22Rv1 (cell line): ENCODE results near the gene CCSER1.
A peak's percentile ranks its signal among the peaks of the same experiment; 100 is the strongest.
"Not testable (repeated sequence)": the region's sequence is repeated elsewhere in the genome, so short reads cannot be mapped to it uniquely, and the experiment has no call there.

Experiments used
- H3K27ac ChIP-seq: fragments of 450-650 bp; 2 replicates; pipeline ENCODE4 v1.5.1; 2017
- ZFX ChIP-seq: fragments of 450-650 bp; IDR thresholded peaks from 2 replicates; pipeline ENCODE4 v1.6.1; 2017; ENCODE audit warnings: antibody characterized with exemption, borderline replicate concordance
- TF ChIP-seq, protein P1 (sequence below): fragments of 450-650 bp; IDR thresholded peaks from 2 replicates; pipeline ENCODE4 v1.5.1; 2017; ENCODE audit warnings: mild to moderate bottlenecking

The CCSER1 gene

DNA sequence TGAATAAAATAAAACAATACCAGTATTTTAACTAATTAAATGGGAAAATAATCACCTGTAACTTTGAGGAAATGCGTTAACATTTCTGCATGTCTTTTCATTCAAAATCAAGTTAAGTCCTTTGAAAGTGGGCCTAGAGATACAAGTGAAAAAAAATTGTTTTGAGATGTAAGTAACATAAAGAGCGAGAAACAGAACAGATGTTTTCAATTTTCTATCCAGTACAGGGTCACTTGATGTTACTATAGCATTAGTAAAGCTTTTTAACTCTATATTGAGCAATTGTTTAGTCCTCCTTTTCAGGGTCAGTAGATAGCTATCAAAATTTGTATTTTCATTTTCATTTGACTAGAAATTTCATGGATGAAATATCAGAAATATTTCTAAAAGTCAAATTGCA lies 761.4 kb downstream of the CCSER1 start:
- H3K27ac ChIP-seq, result no peak overlapping the region
- TF ChIP-seq, protein P1, sequence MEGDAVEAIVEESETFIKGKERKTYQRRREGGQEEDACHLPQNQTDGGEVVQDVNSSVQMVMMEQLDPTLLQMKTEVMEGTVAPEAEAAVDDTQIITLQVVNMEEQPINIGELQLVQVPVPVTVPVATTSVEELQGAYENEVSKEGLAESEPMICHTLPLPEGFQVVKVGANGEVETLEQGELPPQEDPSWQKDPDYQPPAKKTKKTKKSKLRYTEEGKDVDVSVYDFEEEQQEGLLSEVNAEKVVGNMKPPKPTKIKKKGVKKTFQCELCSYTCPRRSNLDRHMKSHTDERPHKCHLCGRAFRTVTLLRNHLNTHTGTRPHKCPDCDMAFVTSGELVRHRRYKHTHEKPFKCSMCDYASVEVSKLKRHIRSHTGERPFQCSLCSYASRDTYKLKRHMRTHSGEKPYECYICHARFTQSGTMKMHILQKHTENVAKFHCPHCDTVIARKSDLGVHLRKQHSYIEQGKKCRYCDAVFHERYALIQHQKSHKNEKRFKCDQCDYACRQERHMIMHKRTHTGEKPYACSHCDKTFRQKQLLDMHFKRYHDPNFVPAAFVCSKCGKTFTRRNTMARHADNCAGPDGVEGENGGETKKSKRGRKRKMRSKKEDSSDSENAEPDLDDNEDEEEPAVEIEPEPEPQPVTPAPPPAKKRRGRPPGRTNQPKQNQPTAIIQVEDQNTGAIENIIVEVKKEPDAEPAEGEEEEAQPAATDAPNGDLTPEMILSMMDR, result no peak
- no peak for TF ChIP-seq ZFX

DNA sequence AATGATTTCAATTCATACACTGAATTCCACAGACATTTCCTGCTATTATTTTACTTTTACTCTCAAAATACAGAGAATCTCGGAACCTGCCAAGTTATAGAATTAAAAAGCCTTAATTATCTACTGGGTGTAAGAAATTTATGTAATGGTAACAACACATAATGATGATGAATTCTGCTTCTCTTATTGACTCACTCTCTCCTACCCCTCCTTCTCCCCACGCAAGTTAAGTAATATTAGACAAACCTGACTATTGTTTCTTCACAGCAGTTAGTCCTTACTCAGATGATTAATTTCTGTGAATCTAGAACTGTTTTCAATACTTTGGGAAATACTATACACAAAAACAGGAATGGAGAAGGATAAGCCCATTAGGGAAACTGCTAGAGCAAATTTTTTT lies 762.0 kb downstream of the CCSER1 start:
- TF ChIP-seq, protein P1, result no peak
- no peak for TF ChIP-seq ZFX
- no peak overlapping the region for H3K27ac ChIP-seq

DNA sequence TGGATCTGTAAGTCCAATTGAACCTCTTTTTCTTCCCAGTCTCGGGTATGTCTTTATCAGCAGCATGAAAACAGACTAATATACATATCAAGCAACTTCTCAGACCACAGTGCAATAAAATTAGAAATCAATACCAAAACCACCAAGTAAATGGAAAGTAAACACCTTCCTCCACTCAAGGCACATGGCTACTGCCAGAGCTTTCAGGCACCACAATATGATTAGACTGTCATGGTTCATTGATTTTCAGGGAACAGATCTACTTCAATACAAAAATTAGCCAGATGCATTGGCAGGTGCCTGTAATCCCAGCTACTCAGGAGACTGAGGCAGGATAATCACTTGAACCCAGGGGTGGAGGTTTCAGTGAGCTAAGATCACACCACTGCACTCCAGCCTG lies 776.2 kb downstream of the CCSER1 start:
- not testable (repeated sequence) for H3K27ac ChIP-seq

DNA sequence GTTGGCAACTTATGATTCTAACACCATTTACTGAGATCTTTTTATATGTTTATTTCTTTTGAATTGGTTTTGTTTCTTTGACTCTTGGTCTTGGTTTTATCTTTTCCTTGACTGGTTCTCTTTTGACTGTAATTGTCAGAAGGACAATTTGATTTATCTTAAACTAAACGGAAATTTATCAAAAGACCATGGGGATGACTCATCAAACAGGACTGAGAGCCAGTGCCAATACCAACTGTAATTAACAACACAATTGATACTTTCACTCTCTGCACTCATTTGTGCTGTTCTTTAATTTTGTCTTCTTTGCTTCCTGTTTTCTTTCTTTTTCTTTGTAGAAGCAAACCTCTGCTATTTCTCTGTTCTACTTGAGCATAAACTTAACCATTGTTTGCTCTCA lies 776.8 kb downstream of the CCSER1 start:
- no peak for TF ChIP-seq ZFX
- TF ChIP-seq, protein P1, result no peak

DNA sequence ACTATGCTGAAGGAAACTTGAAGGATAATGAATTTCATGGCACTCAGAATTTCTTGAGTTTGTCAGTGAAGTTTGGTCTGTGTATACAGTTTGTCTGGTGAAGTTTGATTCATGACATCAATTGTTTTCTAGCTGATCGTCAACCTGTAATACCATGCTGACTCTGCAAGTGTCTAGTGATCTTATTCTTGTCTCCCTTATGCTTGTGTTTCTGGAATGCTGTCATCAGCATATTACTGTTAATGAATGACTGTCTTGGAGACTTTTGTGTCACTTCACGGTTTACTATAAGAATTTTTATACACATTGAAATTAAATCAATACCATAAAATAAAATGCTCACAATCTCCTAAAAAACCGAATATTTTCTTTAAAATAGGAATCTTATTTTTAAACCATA lies 779.0 kb downstream of the CCSER1 start:
- TF ChIP-seq, protein P1, result no peak
- TF ChIP-seq ZFX, result no peak
- no peak overlapping the region for H3K27ac ChIP-seq

More for the DNA sequence above, 776.8 kb downstream of the CCSER1 start:
- no peak overlapping the region for H3K27ac ChIP-seq

DNA sequence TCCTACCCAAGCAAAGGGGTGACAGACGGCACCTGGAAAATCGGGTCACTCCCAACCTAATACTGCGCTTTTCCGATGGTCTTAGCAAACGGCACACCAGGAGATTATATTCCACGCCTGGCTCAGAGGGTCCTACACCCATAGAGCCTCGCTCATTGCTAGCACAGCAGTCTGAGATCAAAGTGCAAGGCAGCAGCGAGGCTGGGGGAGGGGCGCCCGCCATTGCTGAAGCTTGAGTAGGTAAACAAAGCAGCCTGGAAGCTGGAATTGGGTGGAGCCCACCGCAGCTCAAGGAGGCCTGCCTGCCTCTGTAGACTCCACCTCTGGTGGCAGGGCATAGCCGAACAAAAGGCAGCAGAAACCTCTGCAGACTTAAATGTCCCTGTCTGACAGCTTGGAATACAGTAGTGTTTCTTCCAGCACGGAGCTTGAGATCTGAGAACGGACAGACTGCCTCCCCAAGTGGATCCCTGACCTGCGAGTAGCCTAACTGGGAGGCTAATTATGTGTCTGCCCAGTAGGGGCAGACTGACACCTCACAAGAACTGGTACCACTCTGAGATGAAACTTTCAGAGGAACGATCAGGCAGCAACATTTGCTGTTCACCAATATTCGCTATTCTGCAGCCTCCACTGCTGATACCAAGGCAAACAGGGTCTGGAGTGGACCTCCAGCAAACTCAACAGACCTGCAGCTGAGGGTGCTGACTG lies 784.7 kb downstream of the CCSER1 start:
- not testable (repeated sequence) for H3K27ac ChIP-seq

DNA sequence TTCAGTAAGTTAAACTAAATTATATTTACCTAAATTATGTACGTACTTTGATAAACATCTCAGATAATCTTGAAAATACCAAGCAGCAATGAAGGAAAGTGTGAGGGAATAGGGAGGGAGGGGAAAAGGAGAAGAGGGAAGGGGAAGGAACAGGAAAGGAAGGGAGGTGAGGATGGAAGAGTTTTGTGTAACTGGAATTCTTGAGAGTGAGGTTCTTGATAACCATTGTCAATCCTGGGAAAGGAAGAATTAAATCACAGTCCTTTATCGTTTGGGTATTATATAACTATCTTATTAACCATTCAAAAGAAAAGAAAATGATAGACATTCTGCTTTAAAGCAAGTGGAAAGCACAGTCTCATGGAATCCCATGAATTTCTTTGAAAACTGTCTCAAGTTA lies 795.0 kb downstream of the CCSER1 start:
- TF ChIP-seq ZFX, result no peak
- TF ChIP-seq, protein P1, result no peak
- H3K27ac ChIP-seq, result 0 out of 2 replicates have a peak overlapping the region, but pooled peaks have one; percentile 9

DNA sequence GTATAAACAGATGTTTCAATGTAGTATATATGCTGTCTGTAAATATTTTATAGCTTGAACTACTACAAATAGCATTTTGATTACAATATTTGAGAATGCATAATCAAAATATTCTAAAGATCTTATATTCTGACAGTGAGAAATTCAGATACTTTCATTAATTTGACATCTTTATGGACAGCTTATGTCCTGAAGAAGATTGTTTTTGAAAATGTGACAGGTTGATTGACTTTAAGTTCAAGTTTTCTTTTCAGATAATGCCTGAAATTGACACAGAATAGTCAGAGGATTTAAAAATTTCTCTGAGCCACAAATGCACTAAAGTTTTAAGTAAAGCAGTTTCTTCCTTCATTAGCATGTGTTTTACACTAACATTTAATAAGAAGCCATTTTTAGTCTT lies 799.8 kb downstream of the CCSER1 start:
- TF ChIP-seq, protein P1, result no peak
- TF ChIP-seq ZFX, result no peak
- H3K27ac ChIP-seq, result no peak overlapping the region
